Effector memory CD8-positive, alpha-beta T cell (primary cell): ENCODE data around the gene SGPL1.

Experiments
- ATAC-seq: fragments of 150-1000 bp; cut with Tn5 transposase; replicated peaks from 2 replicates; pipeline ENCODE4 v1.10.0; 2021; ENCODE audit warnings: mild to moderate bottlenecking, moderate library complexity
- DNase-seq, 3 experiments: peaks; one replicate each; pipeline ENCODE4 v3.0.0; 2021
- H3K27ac Mint-ChIP-seq, 2 donors: one replicate each; pipeline ENCODE4 v1.8.0; 2022; ENCODE audit warnings: mild to moderate bottlenecking in 2 of 2, mixed read lengths in 2 of 2, moderate library complexity in 2 of 2
- H3K27me3 Mint-ChIP-seq, 2 donors: one replicate each; pipeline ENCODE4 v1.8.0; 2022; ENCODE audit warnings: mixed read lengths in 2 of 2
- H3K36me3 Mint-ChIP-seq: one replicate; pipeline ENCODE4 v1.8.0; 2022; ENCODE audit warnings: mild to moderate bottlenecking, moderate library complexity, mixed read lengths; ENCODE audit not compliant: insufficient read depth
- H3K4me1 Mint-ChIP-seq, 2 donors: one replicate each; pipeline ENCODE4 v1.8.0; 2022; ENCODE audit warnings: low read depth in 2 of 2, mixed read lengths in 2 of 2
- H3K4me3 Mint-ChIP-seq, 2 donors: one replicate each; pipeline ENCODE4 v1.8.0; 2022; ENCODE audit warnings: mild to moderate bottlenecking in 2 of 2, mixed read lengths in 2 of 2, moderate library complexity in 2 of 2
- H3K9me3 Mint-ChIP-seq, 2 donors: one replicate each; pipeline ENCODE4 v1.8.0; 2022; ENCODE audit warnings: mixed read lengths in 2 of 2

SGPL1 gene

DNA sequence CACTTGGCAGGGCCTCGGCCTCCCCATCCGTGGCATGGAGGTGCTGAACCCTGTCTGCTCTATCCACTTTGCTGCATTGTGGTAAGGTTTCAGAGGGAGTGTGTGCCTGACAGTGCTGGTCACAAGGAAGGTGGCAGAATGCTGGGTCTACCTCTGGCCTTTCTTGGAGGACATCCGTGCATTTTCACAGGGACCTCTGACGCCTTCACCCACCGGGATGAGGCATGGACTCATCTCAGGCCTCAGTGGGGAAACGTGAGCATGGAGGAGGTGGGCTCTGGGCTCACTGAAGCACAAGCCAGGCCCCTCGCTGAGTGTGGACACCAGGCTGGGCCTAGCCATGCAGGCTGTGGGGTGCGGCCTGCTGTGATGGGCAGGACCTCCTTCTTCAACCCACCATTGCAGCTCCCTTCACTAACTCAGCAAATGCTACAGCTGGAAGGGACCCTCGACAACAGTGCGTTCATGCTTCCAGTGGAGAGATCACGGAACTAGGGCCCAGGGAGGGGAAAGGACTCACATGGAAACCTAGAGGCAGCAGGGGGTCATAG, 39.2 kb upstream of the SGPL1 start:
- Mint-ChIP-seq H3K9me3 (no peaks in the 10 kb centered on the region), H3K4me1 (no peaks in the 10 kb centered on the region), H3K36me3 (no peaks in the 10 kb centered on the region), H3K27ac (no peak overlapping the region), H3K27me3 (peaks cover 0 to 9% of the 10 kb centered on the region in 2 donors), H3K4me3 (no peak overlapping the region)
- ATAC-seq: no peak
- no peak for DNase-seq

DNA sequence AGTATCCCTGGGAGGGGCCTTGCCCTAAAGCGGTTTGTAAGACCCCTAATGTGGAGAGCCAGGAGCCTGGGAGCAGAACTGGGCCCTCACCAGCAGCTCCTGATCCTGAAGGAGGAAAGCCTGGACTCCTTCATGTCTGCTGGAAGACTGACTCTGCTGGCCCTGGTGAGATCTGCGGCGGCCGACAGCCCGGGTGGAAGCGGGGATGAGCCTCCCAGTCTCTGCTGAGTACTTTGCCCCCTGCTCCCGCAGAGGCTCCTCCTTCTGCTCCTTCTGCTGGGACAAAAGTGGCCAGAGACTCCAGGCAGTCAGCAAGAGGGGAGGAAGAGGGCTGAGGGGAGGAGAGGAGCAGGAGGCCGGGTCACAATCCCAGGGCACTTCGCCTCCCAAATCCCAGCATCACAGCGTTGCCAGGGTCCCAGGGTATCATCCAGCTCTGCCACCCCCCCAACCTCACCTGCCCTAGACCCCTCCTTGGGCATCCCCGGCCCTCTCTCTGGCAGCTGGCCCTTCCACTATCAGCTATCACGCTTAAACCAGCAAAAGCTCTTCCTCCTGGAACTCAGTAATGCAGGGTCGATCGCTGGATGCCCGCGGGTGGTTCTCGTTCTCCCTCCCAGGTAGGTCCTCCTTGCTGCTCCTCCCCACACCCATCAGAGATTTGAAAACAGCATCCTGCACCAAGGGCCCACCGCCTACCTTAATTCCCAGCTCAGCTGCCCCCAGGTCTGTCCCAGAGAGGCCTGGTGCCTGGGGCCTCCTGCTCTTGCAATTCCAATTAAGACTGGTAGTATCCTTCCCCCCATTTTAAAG, 38.5 kb upstream of the SGPL1 start:
- no peak for ATAC-seq
- Mint-ChIP-seq H3K36me3 (no peaks in the 10 kb centered on the region), H3K27me3 (peaks cover 0 to 9% of the 10 kb centered on the region in 2 donors), H3K9me3 (no peaks in the 10 kb centered on the region), H3K27ac (no peak overlapping the region), H3K4me1 (no peaks in the 10 kb centered on the region), H3K4me3 (no peak overlapping the region)
- no peak for DNase-seq

DNA sequence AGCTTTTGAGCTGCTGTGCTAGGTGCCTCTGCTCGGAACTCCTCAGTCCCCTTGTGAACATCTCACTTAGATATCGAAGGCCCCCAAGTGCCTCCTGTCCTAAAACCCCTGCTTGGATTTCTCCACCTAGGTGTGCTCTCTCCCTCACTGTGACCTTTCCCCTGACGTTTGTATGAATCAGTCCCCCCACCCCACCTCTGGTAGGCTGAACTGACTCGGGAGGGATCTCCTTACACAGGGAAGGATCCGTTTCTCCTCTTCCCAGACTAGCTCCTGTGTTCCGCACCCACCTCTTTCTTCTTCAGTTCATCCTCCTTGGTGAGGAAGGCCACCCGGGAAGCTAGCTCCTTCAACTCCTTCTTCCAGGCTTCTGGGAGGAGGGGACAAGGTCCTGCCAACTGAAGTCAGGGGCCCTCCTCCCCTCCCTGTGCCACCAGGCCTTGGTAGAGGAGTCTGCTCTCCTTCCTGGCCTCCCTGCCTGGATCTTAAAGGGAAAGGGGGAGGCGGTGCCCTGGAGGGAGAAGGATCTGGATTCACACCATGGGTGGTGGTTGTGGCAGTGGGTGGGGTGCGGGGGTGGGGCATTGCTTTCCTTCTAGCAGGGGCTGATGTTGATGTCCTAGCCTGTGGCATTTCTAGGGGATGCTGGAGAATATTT, 37.4 kb upstream of the SGPL1 start:
- H3K27ac Mint-ChIP-seq: no peak overlapping the region
- DNase-seq (no peak), ATAC-seq (no peak)
- H3K9me3 Mint-ChIP-seq: no peaks in the 10 kb centered on the region
- peaks cover 3 to 5% of the 10 kb centered on the region in 2 donors for H3K4me1 Mint-ChIP-seq
- H3K36me3 Mint-ChIP-seq: no peaks in the 10 kb centered on the region
- peaks cover 0 to 16% of the 10 kb centered on the region in 2 donors for H3K27me3 Mint-ChIP-seq
- no peak overlapping the region for H3K4me3 Mint-ChIP-seq

DNA sequence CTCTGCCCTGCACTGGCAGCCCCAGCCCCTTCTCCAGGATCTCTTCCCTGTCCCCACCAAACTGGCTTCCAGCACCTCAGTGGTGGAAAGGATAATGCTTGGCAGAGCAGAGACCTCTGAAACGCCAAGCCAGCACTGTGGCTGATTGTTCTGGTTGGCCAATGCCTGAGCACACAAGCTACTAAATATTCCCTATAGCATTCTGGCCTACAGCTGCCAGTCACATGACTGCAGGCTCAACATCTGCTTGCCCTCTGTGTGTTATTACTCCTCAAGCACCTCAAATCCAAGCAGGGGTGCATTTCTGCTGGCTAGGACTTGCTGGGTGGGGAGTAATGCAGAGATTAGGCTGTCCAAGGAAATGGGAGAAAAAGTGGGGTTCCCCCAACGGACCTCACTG, 36.7 kb upstream of the SGPL1 start:
- no peaks in the 10 kb centered on the region for H3K9me3 Mint-ChIP-seq
- H3K27me3 Mint-ChIP-seq: peaks cover 0 to 18% of the 10 kb centered on the region in 2 donors
- H3K4me3 Mint-ChIP-seq: no peak overlapping the region
- peaks cover 4 to 5% of the 10 kb centered on the region in 2 donors for H3K4me1 Mint-ChIP-seq
- no peaks in the 10 kb centered on the region for H3K36me3 Mint-ChIP-seq
- DNase-seq: no peak
- H3K27ac Mint-ChIP-seq: no peak overlapping the region
- no peak for ATAC-seq

DNA sequence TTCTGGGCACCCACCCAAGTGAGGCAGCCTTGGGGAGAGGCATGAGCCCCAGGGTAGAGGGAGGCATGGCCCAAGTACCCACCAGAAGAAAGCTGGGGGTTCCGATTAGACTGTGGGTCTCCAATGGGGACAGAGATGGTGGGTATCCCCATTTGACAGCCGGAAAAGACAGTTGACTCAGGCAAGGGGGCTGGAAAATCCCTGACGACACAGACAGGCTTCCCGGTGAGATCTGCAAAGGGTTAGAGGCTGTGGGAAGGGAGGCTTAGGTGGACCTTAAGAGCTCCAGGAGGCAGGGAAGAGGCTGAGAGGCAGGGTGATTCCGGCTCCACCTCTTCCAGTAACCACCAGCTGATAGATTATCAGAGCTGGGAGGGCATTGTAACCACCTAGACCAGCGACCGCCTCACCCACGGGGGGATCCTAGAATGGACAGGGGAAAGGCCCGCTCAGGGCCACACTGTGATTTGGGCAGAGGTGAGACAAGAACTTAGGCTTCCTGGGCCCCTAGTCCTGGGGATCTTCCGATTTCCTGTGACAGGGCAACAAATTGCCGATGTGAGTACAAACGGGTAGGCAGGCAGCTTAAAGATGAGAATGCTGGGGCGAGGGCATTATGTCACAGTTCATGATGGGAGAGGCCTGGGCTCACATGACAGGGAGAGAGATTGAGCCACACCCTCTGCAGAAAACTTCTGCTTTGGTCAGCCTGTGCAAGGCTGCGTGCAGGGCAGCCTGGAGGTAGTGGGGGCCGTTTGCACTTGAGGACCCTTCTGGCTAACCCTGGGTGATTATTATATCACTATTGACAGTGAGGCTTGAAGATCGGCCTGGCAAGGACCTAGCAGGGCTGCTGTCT, 36.0 kb upstream of the SGPL1 start:
- H3K4me1 Mint-ChIP-seq: peaks cover 4 to 5% of the 10 kb centered on the region in 2 donors
- H3K9me3 Mint-ChIP-seq: no peaks in the 10 kb centered on the region
- H3K36me3 Mint-ChIP-seq: no peaks in the 10 kb centered on the region
- DNase-seq (no peak), ATAC-seq (no peak)
- H3K27me3 Mint-ChIP-seq: peaks cover 0 to 18% of the 10 kb centered on the region in 2 donors
- no peak overlapping the region for H3K4me3 Mint-ChIP-seq
- no peak overlapping the region for H3K27ac Mint-ChIP-seq

DNA sequence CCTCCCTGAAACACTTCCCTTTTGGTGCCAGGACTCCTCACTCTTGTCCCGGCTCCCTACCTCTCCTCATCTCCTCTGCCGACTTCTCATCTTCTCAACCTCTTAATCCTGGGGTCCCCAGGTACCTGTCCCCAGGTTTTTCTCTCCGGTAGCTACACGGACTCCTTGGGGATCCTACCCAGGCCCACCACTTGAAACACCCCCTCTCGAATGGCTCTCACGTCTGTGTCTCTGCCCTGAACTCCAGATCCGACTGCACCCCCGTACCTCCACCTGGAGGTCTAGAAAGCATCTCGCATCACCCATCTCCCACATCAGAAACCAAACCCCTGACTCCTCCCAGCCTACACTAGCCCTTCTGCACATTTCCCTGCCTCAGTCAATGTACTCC, 35.4 kb upstream of the SGPL1 start:
- DNase-seq (no peak), ATAC-seq (no peak)
- Mint-ChIP-seq H3K9me3 (no peaks in the 10 kb centered on the region), H3K27ac (no peak overlapping the region), H3K4me1 (peaks cover 5 to 7% of the 10 kb centered on the region in 2 donors), H3K27me3 (peaks cover 0 to 18% of the 10 kb centered on the region in 2 donors), H3K4me3 (no peak overlapping the region), H3K36me3 (no peaks in the 10 kb centered on the region)

DNA sequence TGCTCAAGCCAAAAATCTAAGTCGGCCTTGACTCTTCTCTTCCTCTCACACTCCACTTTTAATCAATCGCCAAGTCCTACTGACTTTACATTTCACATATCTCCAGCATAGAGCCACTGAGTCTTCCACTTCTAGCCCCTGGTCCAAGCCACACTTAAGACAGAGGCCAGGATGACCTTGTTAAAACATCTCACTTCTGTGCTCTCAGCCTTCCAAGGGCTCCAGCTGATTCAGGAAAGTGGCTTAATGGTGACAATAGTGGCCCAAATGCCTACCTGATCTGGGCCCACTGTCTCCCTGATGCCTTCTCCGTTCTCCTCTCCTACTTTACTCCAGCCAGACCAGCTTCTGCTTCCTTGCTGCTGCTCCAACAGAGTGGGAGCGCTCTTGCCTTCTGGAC, 35.0 kb upstream of the SGPL1 start:
- Mint-ChIP-seq H3K36me3 (no peaks in the 10 kb centered on the region), H3K27ac (no peak overlapping the region), H3K9me3 (no peaks in the 10 kb centered on the region), H3K4me3 (no peak overlapping the region), H3K4me1 (peaks cover 5 to 7% of the 10 kb centered on the region in 2 donors), H3K27me3 (peaks cover 0 to 18% of the 10 kb centered on the region in 2 donors)
- DNase-seq: no peak
- no peak for ATAC-seq

DNA sequence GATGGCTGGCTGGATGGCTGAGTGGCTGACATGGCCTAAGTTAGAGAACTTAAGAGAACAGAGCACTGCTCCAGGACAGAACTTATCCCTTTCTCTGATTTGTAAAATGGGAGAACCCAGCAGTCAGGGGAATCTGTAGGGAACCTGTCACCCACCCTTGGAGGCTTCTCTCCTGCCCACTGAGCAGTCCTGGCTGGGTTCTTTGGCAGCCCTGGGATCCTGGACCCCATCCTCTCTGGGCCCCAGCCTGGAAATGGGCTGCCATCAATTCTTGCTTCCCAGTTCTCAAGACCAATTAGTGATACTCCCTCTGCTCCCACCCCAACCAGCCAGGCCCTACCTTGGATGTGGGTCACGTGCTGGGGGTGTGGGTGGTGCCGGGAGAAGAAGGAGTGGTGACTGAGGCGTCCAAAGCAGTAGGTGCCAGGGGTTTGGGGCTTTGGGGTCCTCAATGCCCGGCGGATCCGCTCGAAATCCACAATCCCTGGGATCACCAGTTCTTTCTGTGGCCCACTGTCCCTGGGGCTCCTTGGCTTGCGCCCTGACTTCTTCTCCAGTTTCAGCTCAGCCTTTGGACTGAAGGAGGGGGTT, 34.2 kb upstream of the SGPL1 start:
- H3K27ac Mint-ChIP-seq: no peak overlapping the region
- H3K4me3 Mint-ChIP-seq: no peak overlapping the region
- H3K27me3 Mint-ChIP-seq: peaks cover 0 to 18% of the 10 kb centered on the region in 2 donors
- no peaks in the 10 kb centered on the region for H3K9me3 Mint-ChIP-seq
- ATAC-seq (no peak), DNase-seq (no peak)
- no peaks in the 10 kb centered on the region for H3K36me3 Mint-ChIP-seq
- peaks cover 7 to 11% of the 10 kb centered on the region in 2 donors for H3K4me1 Mint-ChIP-seq

DNA sequence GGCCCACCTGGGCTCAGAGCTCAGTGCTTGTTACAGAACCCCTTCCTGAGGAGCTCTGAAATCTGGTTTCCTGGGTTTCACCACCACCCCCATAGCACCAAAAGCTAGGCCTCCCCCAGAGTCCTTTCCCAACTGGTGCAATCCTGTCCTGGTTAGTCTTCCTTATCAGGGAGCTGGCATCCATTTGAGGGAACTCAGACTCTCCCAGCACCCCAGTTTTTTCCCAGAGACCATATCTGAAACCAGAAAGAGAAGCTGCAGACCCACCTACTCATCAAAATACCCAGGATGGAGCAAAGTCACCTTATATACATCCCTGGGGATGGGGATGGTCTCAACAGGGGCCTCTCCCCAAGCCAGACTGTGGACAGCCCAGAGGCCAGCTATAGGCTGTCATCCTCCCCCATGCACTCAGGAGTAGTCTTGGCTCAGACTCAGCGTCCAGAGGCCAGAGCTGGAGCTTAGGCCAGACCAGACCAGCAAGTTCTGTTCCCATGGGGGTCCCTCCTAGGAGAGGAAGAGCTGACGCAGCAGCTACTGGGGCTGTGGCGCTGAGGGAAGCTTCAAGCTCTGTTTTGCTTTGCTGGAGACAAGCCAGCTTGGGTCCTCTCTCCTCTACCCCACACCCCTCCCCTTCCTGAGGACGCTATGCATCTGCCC, 33.5 kb upstream of the SGPL1 start:
- DNase-seq: no peak
- no peaks in the 10 kb centered on the region for H3K36me3 Mint-ChIP-seq
- no peak overlapping the region for H3K27ac Mint-ChIP-seq
- H3K4me3 Mint-ChIP-seq: no peak overlapping the region
- peaks cover 13 to 14% of the 10 kb centered on the region in 2 donors for H3K4me1 Mint-ChIP-seq
- H3K27me3 Mint-ChIP-seq: peaks cover 0 to 18% of the 10 kb centered on the region in 2 donors
- no peak for ATAC-seq
- H3K9me3 Mint-ChIP-seq: no peaks in the 10 kb centered on the region

DNA sequence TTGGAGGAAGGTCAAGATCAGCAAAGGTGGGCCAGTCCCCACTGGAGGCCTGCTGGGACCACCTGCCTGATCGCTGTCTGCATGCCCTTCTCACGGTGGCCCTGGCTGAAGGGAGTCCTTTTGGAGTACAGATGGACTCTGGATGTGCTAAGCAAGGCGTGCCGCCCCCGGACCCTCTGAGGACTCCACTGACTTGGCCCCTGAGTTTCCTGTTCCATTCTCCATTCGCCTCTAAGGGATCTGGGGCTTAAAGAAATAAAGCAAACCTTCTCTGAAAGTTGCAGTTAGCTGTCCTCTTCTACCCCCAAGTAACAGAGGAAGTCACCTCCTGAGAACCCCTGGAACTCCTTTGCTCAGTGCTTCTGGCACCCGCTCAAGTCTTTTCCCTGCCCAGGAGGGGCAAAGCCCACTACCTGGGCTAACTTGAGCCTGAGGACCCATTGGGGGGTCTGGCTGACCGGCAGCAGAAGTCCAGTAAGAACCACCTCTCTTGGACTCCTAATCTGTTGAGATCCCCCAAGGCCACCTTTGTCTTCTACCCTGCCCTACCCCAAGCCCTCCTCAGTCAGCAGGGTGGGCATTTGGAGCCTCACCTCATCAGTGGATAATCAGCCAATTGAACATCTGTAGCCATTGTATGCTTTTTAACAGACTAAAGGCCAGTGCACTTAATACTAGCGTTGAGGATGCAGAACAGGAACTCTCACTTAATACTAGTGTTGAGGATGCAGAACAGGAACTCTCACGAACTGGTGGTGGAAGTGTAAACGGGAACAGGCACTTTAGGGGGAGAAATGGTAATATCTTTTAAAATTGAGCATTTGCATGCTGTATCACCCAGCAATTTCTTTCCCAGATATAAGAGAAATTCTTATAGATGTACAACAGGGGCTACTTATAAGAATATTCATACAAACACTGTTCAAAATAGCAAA, 32.7 kb upstream of the SGPL1 start:
- no peaks in the 10 kb centered on the region for H3K9me3 Mint-ChIP-seq
- DNase-seq: no peak
- H3K4me1 Mint-ChIP-seq: peaks cover 13 to 14% of the 10 kb centered on the region in 2 donors
- H3K4me3 Mint-ChIP-seq: no peak overlapping the region
- H3K36me3 Mint-ChIP-seq: no peaks in the 10 kb centered on the region
- no peak for ATAC-seq
- H3K27ac Mint-ChIP-seq: no peak overlapping the region
- peaks cover 0 to 10% of the 10 kb centered on the region in 2 donors for H3K27me3 Mint-ChIP-seq

DNA sequence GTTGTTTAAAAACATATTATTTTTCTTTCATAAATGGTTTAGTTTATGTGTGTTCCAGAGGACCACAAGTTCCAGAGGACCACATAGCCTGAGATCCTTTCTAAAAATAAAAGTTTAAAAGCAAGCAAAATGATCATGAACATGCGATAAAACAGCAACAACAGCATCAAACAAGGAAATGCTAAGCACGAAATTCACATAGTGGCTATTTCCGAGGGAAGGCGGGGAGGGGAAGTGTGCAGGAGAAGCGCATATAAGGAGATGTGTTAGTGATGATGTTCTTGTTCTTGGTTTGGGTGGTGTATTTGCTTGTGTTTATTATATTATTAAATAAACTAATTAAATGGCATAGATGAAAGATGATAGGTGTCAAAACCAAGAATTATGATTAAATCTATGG, 31.7 kb upstream of the SGPL1 start:
- H3K27me3 Mint-ChIP-seq: peaks cover 0 to 9% of the 10 kb centered on the region in 2 donors
- DNase-seq (no peak), ATAC-seq (no peak)
- H3K36me3 Mint-ChIP-seq: no peaks in the 10 kb centered on the region
- H3K4me1 Mint-ChIP-seq: peaks cover 13 to 14% of the 10 kb centered on the region in 2 donors
- no peak overlapping the region for H3K4me3 Mint-ChIP-seq
- no peak overlapping the region for H3K27ac Mint-ChIP-seq
- H3K9me3 Mint-ChIP-seq: no peaks in the 10 kb centered on the region

DNA sequence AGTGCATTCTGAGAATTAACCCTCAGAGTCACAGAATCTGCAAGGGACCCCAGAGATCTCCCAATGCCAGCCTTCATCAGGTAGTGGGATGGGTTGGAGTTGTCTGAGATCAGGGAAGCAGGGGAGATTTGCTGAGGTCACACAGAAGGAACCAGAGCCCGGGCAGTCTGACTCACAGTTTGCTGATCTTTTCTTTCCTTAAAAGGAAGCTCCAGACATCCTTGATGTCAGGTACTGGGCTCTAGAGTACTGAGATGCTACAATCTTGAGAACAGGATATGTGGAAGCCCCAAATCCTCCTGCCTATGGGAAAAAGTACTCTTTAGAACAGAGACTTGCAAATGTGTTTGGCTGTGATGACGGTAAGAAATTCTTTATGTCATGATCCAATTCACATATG, 31.3 kb upstream of the SGPL1 start:
- Mint-ChIP-seq H3K36me3 (no peaks in the 10 kb centered on the region), H3K9me3 (no peaks in the 10 kb centered on the region), H3K4me3 (no peak overlapping the region), H3K27ac (no peak overlapping the region), H3K27me3 (peaks cover 0 to 9% of the 10 kb centered on the region in 2 donors), H3K4me1 (peaks cover 13 to 14% of the 10 kb centered on the region in 2 donors)
- no peak for DNase-seq
- no peak for ATAC-seq
